Fibroblast of peridontal ligament (primary cell): ENCODE measurements around the gene PPP3CA.

Experiments
- DNase-seq: peaks from one replicate; pipeline ENCODE4 v3.0.0-alpha.2; 2010; ENCODE audit errors: extremely low read depth

Gene PPP3CA

DNA sequence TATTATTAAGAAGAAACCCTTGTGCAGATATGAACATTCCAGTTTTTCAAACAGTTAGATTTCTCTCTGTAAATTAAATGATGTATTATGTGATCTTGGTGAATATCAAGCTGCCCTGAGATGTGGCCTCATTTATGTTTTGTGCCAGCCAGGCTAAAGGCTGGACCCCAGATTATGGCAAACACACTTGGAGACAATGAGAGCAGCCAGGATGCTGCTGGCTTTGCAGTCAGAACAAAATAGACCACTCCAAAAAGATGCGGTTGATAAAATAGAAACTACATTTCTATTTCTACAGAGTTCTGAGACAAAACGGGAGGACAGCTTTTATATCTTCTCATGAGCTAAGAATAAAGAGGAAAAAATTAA, 296.5 kb downstream of the PPP3CA start:
- DNase-seq, result no peak

DNA sequence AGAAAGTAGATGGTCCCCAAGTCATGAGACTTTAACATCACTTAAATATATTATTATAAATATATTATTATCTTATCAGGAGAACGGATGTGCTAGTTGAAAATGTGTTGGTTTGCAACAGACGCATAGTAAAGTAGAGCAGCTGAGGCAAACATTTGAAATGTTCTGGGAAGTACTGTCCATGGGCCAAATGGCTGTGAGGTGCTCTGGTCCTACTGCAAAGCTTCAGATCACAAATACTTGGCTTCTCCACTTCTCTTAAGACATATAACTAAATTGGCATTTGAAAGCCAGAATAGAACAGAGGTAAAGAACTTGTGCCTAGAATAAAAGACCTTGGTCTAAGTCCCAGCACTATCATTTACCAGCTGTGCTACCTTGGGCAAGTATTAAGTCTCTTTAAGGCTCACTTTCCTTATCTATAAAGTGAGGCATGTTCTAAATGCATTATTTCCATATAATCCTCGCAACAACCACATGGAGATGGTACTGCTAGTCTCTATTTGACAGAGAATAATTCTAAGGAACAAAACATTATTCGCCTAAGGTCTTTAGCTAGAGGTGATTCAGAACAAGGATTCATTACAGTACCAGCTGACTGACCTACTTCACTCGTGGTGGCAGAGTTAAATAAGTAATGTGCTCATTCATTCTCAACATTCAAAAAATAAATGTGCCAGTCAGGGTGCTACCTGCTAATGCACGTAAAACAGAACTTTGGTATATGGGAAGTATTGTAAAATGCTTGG, 297.1 kb downstream of the PPP3CA start:
- no peak for DNase-seq

DNA sequence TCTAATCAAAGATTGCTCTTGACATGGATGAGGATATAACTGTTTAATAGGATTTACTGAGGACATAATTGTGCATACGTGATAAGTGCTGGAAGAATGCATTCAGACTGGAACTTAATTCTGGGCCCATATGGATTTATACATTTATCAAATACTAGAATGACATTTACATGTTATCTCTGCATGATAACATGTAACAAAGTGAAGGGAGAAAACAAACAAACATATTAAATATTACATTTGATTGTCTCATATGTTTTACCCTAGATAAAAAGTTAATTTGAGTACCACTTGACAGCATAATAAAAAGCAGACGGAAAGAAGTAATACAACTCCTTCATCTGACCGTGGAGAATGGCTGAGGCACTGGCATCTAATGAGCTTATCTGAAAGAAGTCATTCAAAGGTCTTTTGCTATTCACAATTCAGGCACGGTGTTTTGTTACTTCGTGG, 297.8 kb downstream of the PPP3CA start:
- no peak for DNase-seq

DNA sequence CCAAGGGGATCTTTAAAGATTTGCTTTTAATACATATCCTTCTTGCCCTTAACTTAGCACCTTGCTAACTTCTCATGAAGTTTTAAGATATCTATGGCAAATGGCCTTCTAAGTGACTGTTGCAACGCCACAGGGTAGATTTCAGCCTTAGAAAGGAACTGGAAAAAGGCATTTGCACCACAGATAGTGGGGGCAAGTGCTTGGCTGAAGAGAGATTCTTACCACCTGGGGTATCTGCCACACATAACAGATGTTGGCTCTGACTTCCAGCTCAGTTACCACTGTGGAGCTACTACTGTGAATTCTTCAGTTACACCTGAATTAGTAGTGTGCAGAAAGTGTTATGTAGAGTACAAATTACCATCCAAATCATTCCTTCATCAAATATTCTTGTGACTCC, 302.6 kb downstream of the PPP3CA start:
- DNase-seq, result no peak

DNA sequence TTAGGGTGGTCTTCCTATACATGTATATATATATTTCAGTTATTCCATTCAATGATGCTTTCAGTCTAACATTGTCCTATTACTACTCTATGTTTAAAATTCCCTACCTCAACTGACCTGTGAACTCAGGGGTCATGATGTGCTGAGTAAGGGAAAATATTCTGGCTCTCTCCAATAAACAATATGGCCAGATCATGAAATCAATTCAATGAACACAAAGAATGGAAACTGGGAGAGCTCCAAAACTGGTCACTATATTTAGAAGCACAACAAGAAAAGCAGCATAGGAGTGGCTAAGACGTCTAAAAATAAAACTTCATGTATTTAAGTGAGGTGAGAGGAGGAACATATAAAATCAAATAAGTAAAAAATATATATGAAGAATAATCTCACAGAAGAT, 304.5 kb downstream of the PPP3CA start:
- peak; percentile 79 for DNase-seq

DNA sequence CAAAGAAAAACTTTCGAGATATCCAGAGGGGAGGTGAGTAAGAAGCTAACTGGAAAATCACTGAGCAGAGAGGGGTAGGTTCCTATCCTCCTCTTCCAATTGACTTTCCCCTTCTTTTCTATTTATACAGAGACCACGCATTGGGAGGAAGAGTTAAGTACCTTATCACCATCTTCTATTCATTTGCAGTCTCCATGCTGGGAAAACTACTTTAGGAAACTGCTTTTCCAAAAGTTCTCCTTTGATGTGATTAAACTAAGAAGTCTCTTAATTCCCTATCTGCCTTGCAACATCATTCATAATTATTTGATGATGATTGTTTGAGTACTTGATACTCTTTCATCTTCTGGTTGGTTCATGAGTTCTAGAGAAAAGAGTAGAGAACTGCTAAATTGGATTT, 306.6 kb downstream of the PPP3CA start:
- DNase-seq, result no peak

DNA sequence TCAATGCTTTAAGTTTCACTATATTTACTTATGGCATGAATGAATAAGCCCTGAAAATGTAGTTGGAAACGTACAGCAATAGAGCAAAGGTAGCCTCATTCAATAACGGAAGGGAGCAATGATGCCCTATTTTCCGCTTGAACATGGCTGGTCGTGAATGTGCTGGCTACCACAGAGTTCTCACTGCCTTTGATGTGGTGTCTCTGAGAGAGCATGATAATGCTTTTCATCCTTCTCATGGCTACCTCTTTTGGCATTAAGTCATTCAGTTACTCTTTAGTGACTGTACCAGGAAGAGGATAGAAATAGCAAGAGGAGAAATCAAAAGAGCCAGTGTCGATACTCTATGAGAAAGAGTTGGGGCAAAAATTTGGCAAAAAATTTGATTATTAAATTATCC, 308.0 kb downstream of the PPP3CA start:
- no peak for DNase-seq

DNA sequence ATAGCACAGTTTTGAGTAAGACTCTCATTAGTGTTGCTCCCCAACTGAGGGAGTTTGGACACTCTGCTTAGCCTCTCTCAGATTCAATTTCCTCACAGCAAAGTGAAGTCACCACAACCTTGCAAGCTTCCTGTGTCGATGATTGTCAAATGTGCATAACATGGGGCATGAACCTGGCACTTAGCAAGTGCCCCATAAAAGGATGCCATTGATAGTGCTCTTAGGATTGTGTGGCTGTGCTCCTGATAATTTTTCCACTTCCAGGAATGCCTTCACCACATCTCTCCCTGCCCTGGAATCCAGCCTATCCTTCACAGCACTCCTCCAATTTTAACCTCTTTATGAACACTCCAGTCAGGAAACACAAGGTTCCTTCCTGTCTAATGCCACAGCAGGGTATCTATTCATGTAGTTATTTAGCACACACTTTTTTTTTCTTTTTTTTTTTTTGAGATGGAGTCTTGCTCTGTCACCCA, 309.4 kb downstream of the PPP3CA start:
- DNase-seq, result no peak

DNA sequence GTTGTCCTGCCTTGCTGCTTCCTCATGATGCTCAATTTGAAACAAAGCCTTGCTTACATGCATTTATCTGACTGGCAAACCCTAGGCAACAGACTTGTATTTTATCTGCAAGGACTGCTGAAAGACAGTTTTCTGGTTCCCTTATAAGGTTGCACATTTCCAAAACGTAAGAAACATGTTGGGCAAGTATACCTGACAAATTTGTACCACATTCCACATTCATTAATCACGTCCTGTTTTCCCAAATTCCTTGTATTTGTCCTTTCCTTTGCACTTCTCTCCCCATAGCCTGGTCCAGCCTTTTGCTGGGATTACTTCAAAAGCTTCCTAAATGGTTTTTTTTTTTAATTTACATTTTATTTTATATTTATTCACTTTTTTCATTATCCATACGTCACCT, 310.1 kb downstream of the PPP3CA start:
- no peak for DNase-seq

DNA sequence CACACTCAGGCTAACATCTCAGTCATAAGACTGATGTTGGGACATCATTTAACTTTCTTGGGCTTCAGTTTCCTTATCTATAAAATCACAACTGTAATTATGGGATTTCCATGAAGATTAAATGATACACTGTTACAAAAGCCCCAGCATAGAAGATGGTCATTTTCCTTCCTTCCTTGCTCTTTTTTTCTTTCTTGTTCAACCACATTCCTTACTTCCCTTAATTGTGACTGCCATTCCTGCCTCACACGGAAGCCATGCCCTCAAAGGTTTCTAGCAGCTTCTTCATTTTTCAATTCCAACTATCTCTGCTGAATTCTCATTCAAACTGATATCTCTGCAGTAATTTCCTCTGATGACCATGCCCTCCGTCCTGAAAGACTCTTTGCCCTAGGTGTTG, 311.8 kb downstream of the PPP3CA start:
- no peak for DNase-seq

DNA sequence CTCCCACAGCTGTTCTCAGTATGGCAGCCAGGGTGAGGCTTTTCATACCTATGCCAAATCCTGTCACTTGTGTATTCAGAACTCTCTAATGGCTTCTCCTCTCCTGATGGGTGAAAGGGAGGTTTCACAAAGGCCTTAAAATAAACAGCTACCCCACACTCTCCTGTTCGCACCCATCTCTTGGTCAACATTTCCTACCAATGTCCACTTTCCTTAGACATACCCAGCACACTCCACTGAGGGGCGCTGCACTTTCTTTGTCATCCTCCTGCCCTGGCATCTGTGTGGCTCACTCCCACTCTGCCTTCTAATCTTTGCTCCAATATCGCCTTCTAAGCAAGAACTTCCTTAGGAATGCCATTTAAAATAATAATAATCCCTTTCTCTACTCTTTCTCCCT, 313.3 kb downstream of the PPP3CA start:
- no peak for DNase-seq

DNA sequence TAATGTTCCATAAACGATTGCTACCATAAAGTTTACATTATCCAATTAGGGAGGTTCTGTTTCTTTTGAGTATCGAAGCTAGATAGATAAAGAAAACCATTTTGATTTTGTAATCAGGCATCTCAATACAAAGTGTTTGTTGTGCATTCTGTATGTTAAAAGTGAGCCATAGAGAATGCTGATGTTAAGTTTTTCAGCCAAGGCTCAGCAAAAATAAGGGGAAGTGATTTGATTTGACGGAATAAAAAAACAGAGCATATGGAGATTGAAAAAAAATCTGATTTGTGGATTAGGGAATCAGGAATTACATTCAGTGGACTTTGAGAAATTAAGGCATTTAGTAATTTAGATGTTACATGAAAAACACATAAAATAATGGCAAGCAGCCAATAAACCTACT, 314.8 kb downstream of the PPP3CA start:
- DNase-seq, result no peak

DNA sequence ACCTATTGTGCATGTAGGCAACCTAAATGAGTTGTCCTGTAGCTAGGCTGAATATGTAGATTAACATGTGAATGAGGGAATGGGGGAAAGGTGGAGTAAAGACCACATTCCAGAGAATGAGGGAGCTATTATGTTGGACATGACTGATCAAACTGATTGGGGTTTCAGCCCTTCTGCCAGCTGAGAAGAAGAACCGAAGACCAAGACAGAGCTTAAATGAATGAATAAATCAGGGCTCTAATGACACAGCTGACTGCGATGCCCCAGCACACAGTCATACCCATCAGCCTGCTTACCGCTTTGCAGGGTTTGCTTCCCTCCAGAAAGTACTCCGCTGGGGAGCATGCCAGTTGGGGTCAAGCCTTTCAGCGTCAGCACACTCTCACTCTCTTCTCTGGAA, 315.4 kb downstream of the PPP3CA start:
- no peak for DNase-seq

DNA sequence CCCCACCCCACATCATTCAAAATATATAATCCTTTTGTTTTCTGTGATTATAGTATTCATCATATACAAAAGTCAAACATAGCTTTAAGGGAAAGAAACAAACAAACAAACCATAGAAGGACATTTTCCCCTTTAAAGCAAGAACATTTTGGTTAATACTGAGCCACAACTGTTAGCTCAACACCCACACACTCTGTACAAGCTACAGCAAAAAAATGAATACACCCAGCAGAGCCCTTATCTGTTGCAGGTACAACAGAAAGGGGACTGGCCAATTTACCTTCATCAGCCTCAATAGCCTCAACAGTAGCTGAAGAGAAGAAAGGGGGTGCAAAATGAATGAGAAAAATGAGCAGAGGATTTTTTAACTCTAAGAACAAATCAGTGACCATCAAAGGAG, 318.4 kb downstream of the PPP3CA start:
- no peak for DNase-seq

DNA sequence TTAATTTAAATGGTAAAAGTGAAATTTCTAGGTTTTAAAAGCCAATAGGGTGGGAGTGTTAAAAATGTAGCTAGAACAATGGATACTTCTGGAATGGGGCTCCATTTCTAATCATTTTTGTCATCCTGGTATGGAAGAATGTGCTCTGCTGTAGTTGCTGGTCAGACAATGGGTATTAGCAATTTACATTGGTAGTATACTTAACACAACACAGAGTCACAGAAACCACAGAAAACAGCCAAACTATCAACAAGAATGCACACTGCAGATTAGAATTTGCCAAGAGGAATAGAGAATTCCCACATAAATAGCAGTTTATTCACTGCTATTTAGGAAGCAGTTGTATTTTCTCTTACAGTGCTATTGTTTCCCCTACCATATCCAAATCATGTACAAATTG, 319.6 kb downstream of the PPP3CA start:
- DNase-seq, result no peak

DNA sequence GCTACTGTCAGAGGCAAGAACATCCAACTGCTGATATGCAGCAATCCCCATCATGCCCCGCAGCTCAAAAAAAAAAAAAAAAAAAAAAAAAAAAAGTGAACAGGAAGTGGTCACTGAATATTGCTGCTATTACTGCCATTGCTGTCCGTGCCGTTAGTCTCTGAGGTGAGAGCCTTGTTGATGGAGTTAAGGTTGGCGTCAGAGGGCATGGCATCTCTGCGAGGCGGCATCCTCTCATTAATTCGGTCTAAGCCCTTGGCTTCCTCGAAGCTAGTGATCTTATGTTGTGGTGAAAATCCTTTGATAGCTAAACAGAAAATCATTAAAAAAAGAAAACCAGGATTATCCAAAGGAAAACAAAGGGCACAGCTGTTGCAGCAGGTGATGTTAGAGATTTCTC, 321.6 kb downstream of the PPP3CA start:
- no peak for DNase-seq

DNA sequence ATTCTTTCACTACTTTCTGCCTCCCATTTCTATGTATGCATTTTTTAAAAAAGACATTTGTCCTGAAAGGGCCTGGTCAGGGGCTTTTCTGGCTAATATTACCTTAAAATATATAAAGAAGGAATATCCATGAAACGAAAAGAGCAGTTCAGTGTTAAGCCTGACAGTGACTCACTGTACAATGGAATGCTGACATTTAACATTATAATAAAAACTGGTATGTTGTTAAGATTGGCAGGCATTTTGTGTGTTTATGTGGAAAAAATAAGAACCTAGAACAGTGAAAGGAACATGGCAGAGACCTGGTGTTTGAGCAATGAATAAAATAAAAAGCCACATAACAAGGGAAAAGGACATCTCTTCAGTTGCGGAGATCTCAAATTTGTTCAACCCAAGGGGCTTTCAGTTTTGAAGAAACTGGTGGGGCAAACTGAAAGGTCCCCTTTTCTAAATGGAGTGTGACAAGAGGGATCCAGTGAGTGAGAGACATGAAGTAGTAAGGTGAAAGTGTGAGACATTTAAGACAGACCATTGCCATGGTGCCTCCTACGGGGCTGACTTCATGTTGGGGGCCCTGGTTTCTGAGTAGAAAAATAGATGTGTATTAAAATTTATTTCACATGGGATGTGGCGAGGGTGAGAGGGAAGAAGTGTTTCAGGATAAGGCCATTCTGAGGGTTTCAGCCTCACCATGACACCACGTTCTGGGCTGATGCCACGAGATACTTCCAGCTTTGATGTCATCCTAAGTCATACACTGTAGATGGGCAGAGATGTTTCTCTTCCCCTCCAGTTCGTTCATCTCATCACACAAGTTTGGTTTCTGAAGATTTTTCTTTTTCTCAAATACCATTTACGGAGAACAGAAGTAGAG, 324.9 kb downstream of the PPP3CA start:
- peak; percentile 63 for DNase-seq

DNA sequence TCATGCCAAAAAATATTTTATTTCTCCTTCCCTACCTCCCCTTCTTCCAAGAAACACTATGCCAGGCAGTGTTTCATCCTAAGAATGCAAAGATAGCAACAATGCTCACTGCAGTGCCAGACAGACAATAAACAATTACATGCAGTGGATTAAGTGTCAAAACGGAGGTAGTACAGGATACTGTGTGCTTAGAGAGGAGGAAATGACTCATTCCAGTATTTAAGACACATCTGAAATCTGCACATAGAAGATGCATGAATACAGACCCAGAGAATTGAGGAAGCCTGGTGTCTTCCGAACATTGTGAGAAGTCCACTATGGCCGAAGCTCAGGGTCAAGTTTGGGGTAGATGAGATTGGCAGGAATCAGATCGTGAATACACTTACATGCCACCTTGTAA, 326.4 kb downstream of the PPP3CA start:
- no peak for DNase-seq

DNA sequence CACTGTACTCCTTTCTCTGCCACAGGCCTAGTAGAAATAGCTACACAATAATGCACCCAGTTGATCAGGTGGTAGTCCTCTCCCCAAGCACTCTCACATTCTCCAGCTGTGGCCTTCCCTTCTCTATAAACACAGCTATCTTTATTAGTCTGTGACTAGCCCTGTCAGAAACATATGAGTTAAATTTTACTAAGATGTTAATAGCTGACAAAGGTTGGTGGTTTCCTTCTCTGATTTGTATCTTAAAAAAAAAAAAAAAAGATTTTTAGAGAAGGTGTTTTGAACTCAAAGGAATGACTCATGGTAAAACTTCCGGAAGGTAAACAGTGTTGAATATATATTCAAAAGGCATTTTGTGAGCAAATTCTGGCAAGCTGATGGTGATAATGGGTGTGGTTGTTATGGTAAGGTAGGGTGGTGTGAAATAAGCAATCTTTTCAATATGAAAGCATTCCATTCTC, 327.4 kb downstream of the PPP3CA start:
- DNase-seq, result no peak

DNA sequence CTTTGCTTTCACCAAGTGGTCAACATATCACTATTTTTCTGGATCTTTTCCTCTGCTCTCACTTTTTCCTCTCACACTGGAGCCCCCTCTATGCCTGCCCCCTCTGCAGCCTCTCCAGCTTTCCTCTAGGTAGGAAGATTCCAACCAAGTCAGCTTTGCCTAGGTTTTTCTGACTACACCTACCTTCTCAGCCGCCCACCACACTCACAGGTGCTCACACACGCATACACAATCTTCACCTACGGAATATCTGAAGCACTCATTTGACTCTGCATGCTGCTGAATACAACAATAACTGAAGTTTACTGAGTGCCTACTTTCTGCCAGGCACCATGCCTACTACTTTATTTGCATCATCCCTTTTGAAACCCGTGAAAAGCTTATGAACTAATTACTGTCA, 328.0 kb downstream of the PPP3CA start:
- DNase-seq, result no peak

DNA sequence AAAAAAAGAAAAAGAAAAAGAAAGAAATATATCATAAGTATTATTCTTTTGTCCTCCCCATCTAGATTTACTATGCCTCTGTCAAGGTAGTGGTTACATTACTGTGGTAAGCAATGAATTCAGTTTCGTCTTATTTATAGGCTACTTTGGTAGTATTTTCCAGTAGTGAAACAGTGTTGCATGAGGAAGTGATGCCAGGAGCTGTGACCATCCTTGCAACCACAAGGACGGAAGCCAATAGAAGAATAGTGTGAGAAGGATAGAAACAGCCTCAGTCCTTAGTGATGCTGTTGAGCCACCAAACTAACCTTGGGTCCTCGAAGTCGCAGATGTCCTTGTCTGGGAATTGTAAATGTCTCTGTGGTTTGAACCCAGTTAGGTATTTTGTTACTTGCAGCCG, 328.5 kb downstream of the PPP3CA start:
- no peak for DNase-seq

DNA sequence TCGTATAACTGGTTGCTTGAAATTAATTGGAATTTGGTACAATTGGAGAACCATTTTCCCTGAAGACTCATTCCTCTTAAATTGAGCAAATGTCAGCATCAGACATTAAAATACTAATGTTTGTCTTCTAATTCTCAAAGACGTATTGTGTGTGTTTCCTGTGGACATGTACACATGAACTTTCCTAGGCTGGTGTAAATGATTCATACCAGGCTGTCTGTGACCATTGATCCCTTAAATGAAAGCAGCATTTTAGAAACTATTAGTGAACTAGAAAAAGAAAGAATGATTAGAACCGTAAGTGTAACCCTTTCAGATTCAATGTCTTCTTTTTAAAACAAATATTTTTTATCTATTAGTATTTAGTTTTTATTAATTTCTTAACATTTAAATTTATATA, 332.9 kb downstream of the PPP3CA start:
- no peak for DNase-seq

DNA sequence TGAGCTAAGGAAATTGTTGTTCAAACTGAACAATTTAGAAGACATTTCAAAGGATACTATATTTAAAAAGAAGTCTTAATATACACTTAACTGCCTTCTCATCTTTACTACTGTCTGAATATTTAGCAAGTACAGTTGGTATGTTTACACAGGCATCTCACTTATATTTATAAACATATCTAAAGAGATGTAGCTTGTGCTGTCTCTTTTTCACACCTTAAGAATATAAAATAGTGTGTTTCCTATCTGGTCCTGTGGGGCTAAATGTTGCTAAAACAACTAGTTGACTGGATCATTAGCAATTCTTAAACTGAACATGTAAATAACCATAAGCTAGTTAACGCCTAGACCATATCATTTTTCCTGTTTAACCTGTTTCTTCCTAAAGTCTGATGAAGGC, 336.3 kb downstream of the PPP3CA start:
- DNase-seq, result no peak
